A549 (cell line): ENCODE measurements around the gene TES. TPM values are rescaled to one million over a fixed set of nuclear protein-coding genes. Genes with fewer than 3 reads are reported as not detected.

ENCODE experiments used
- ATOH8 ChIP-seq: fragments of 250-450 bp; sonication (Bioruptor Pico); IDR thresholded peaks from 2 replicates; pipeline ENCODE4 v1.5.0; 2020; ENCODE audit warnings: low read depth, mild to moderate bottlenecking, moderate library complexity
- CBX2 ChIP-seq: fragments of 200-600 bp; sonication (generic); IDR thresholded peaks from 2 replicates; pipeline ENCODE4 v1.6.1; 2016; ENCODE audit warnings: low read depth, mild to moderate bottlenecking, borderline replicate concordance
- CHD2 ChIP-seq: fragments of 150-350 bp; IDR thresholded peaks from 2 replicates; pipeline ENCODE4 v1.6.1; 2014; ENCODE audit warnings: low read length; ENCODE audit not compliant: partially characterized antibody
- E2F6 ChIP-seq: IDR thresholded peaks from 2 replicates; pipeline ENCODE4 v1.6.1; 2012; ENCODE audit warnings: low read depth, borderline replicate concordance
- EHMT2 ChIP-seq: fragments of 200-600 bp; sonication (generic); IDR thresholded peaks from 2 replicates; pipeline ENCODE4 v1.6.1; 2016; ENCODE audit warnings: antibody characterized with exemption, low read depth, mild to moderate bottlenecking, moderate library complexity
- EP300 ChIP-seq, 2 experiments: fragments of >200 bp; sonication (Bioruptor Twin); formaldehyde crosslinking; IDR thresholded peaks; 2 replicates in 1 of 2; 3 replicates in 1 of 2; pipeline ENCODE4 v1.6.1; 2016 to 2017
- HDAC2 ChIP-seq: fragments of 200-600 bp; sonication (generic); IDR thresholded peaks from 2 replicates; pipeline ENCODE4 v1.6.1; 2016
- HEYL ChIP-seq: fragments of 250-450 bp; sonication (Bioruptor Pico); IDR thresholded peaks from 2 replicates; pipeline ENCODE4 v1.8.0; 2021; ENCODE audit warnings: mild to moderate bottlenecking, moderate library complexity
- HMGXB4 ChIP-seq: fragments of 250-450 bp; sonication (Bioruptor Pico); IDR thresholded peaks from 2 replicates; pipeline ENCODE4 v1.5.0; 2021; ENCODE audit warnings: mild to moderate bottlenecking, moderate library complexity, borderline replicate concordance
- KDM1A ChIP-seq: fragments of 200-600 bp; sonication (generic); IDR thresholded peaks from 2 replicates; pipeline ENCODE4 v1.6.1; 2016; ENCODE audit warnings: low read depth, mild to moderate bottlenecking
- KDM5A ChIP-seq: fragments of 200-600 bp; sonication (generic); IDR thresholded peaks from 2 replicates; pipeline ENCODE4 v1.6.1; 2016; ENCODE audit warnings: antibody characterized with exemption, mild to moderate bottlenecking
- MAFK ChIP-seq: fragments of 450-650 bp; IDR thresholded peaks from 2 replicates; pipeline ENCODE4 v1.6.1; 2014; ENCODE audit not compliant: partially characterized antibody
- NR3C1 ChIP-seq: fragments of >200 bp; sonication (Bioruptor Twin); formaldehyde crosslinking; IDR thresholded peaks from 3 replicates; pipeline ENCODE4 v1.6.1; 2017
- PHF8 ChIP-seq: fragments of 200-600 bp; sonication (generic); IDR thresholded peaks from 2 replicates; pipeline ENCODE4 v1.6.1; 2016; ENCODE audit warnings: low read depth, mild to moderate bottlenecking, antibody characterized with exemption, moderate library complexity, borderline replicate concordance
- POLR2A ChIP-seq: IDR thresholded peaks from 2 replicates; pipeline ENCODE4 v1.6.1; 2012; ENCODE audit warnings: mild to moderate bottlenecking, low read length
- RAD21 ChIP-seq, 2 experiments: fragments of >200 bp in 1 of 2; sonication (Bioruptor Twin) in 1 of 2; formaldehyde crosslinking in 1 of 2; IDR thresholded peaks in 1 of 2; conservative IDR thresholded peaks in 1 of 2; 2 replicates in 1 of 2; 3 replicates in 1 of 2; pipeline ENCODE4 v1.6.1; 2012 to 2018; ENCODE audit warnings: inconsistent platforms in 1 of 2
- RARB ChIP-seq: fragments of 250-450 bp; sonication (Bioruptor Pico); IDR thresholded peaks from 2 replicates; pipeline ENCODE4 v1.8.0; 2021; ENCODE audit warnings: mild to moderate bottlenecking, moderate library complexity
- RCOR1 ChIP-seq: fragments of 150-350 bp; IDR thresholded peaks from 2 replicates; pipeline ENCODE4 v1.6.1; 2014; ENCODE audit warnings: antibody characterized with exemption, low read length, low read depth
- REST ChIP-seq: fragments of 200-600 bp; sonication (generic); IDR thresholded peaks from 2 replicates; pipeline ENCODE4 v1.6.1; 2016; ENCODE audit warnings: antibody characterized with exemption, mild to moderate bottlenecking, moderate library complexity
- RFX5 ChIP-seq: fragments of 450-650 bp; IDR thresholded peaks from 2 replicates; pipeline ENCODE4 v1.7.1; 2014; ENCODE audit warnings: antibody characterized with exemption, mild to moderate bottlenecking, moderate library complexity
- SREBF2 ChIP-seq: fragments of 450-650 bp; IDR thresholded peaks from 2 replicates; pipeline ENCODE4 v1.6.1; 2014; ENCODE audit warnings: mild to moderate bottlenecking, moderate library complexity
- TP53 ChIP-seq: fragments of 250-450 bp; sonication (Bioruptor Pico); IDR thresholded peaks from 2 replicates; pipeline ENCODE4 v1.5.0; 2021; ENCODE audit warnings: mild to moderate bottlenecking, moderate library complexity
- polyA plus RNA-seq, 4 experiments: library from polyadenylated mRNA; depleted of rRNA in 3 of 4; stranded (reverse); fragments of >200 nt; fragmentation: RNase III in 1 of 4; extraction: RNeasy Plus Mini Kit Qiagen cat#74134 plus additional on column Dnase treatment in 1 of 4; gene quantifications; 2 replicates in 3 of 4; 3 replicates in 1 of 4; pipeline ENCODE4 v1.2.3, GENCODE V29; 2011 to 2017

Gene TES
- polyA plus RNA-seq, 2 of the 4 experiments (the other 2 are of a cell fraction), result 45.9 to 134 TPM

GRCh38 chr7:116271963-116272886 is 61.9 kb downstream of the TES start (continued):
- TF ChIP-seq HEYL (CRISPR knock-in tag), result no peak
- no peak for TF ChIP-seq E2F6
- no peak for TF ChIP-seq TP53 (CRISPR knock-in tag)
- no peak for TF ChIP-seq REST
- TF ChIP-seq CHD2, result no peak
- no peak for TF ChIP-seq ATOH8 (CRISPR knock-in tag)
- TF ChIP-seq EHMT2, result no peak
- TF ChIP-seq NR3C1, result no peak
- TF ChIP-seq KDM1A, result no peak
- no peak for TF ChIP-seq SREBF2
- TF ChIP-seq HMGXB4 (CRISPR knock-in tag), result no peak
- TF ChIP-seq RAD21 (conservative IDR thresholded peaks at IDR 0.05 in 1 of 2, IDR thresholded peaks at IDR 0.05 in 1 of 2), result peak in 1 of 2 experiments; percentile 38; a peak in 3 of 5 replicates
- TF ChIP-seq HDAC2, result no peak
- TF ChIP-seq CBX2, result no peak
- TF ChIP-seq RARB, result no peak
- TF ChIP-seq RCOR1, result no peak
- TF ChIP-seq EP300 (IDR thresholded peaks at IDR 0.05), result peak; percentile 66 to 82; a peak in 2 of 5 replicates
- TF ChIP-seq KDM5A, result no peak
- no peak for TF ChIP-seq PHF8
- no peak for TF ChIP-seq RFX5
- TF ChIP-seq POLR2A, result no peak
- TF ChIP-seq MAFK, result peak; percentile 52
